A549 (cell line): ENCODE results near the gene IRF1. TPM values are rescaled to one million over a fixed set of nuclear protein-coding genes. Genes with fewer than 3 reads are reported as not detected.

Experiments
- ATAC-seq, 2 experiments: fragments of 200-7000 bp in 1 of 2; fragments of >200 bp in 1 of 2; cut with Nextera tagmentation in 1 of 2; cut with Tn5 transposase in 1 of 2; 3 replicates each; pipeline versions ENCODE4 v1.8.0 to v1.9.1; 2018 to 2020; ENCODE audit warnings: mild to moderate bottlenecking in 1 of 2, moderate library complexity in 1 of 2
- CTCF ChIA-PET: fragments of 300-600 bp; sonication (Branson Sonifier 250); formaldehyde crosslinking; extraction: SDS; loops from one replicate; lab custom pipeline; 2021; ENCODE audit warnings: antibody characterized with exemption, inconsistent platforms; lab: Yijun Ruan, JAX
- POLR2A ChIA-PET: fragments of 350-600 bp; formaldehyde crosslinking; extraction: SDS; loops from one replicate; lab custom pipeline; 2021; ENCODE audit warnings: antibody characterized with exemption, inconsistent platforms; lab: Yijun Ruan, JAX
- DNase-seq, 2 experiments: peaks; one replicate each; pipeline versions ENCODE4 v3.0.0 to v3.0.0-alpha.2; 2011 to 2016; ENCODE audit warnings: low read depth in 1 of 2, low spot score in 1 of 2
- FAIRE-seq: peaks from 2 replicates; lab custom pipeline; 2011; peaks lifted over from hg19 to GRCh38; lab: Jason Lieb, UNC
- H3K27ac ChIP-seq, 2 experiments: fragments of >200 bp; sonication (Bioruptor Twin); formaldehyde crosslinking; 3 replicates each; pipeline ENCODE4 v1.5.1; 2016 to 2017
- H3K4me1 ChIP-seq: fragments of >200 bp; sonication (Bioruptor Twin); formaldehyde crosslinking; 3 replicates; pipeline ENCODE4 v1.6.1; 2016
- H3K4me2 ChIP-seq: fragments of >200 bp; sonication (Bioruptor Twin); formaldehyde crosslinking; 3 replicates; pipeline ENCODE4 v1.6.1; 2016
- H3K4me3 ChIP-seq: fragments of >200 bp; sonication (Bioruptor Twin); formaldehyde crosslinking; 3 replicates; pipeline ENCODE4 v1.5.1; 2016
- H3K9me3 ChIP-seq: fragments of >200 bp; sonication (Bioruptor Twin); formaldehyde crosslinking; 3 replicates; pipeline ENCODE4 v1.6.1; 2016
- EHMT2 ChIP-seq: fragments of 200-600 bp; sonication (generic); IDR thresholded peaks from 2 replicates; pipeline ENCODE4 v1.6.1; 2016; ENCODE audit warnings: antibody characterized with exemption, low read depth, mild to moderate bottlenecking, moderate library complexity
- FOSL2 ChIP-seq, 2 experiments: fragments of 450-650 bp in 1 of 2; fragments of >200 bp in 1 of 2; sonication (Bioruptor Twin) in 1 of 2; formaldehyde crosslinking; IDR thresholded peaks; 2 replicates each; pipeline versions ENCODE4 v1.5.0 to v1.6.1; 2016 to 2020; ENCODE audit warnings: mild to moderate bottlenecking in 1 of 2, moderate library complexity in 1 of 2
- FOXS1 ChIP-seq: fragments of 250-450 bp; sonication (Bioruptor Pico); IDR thresholded peaks from 2 replicates; pipeline ENCODE4 v1.5.0; 2020; ENCODE audit warnings: mild to moderate bottlenecking, moderate library complexity
- GATA3 ChIP-seq: IDR thresholded peaks from 2 replicates; pipeline ENCODE4 v1.6.1; 2012; ENCODE audit warnings: borderline replicate concordance
- HOXB13 ChIP-seq: fragments of 250-450 bp; sonication (Bioruptor Pico); IDR thresholded peaks from 2 replicates; pipeline ENCODE4 v1.5.0; 2020; ENCODE audit warnings: low read depth, mild to moderate bottlenecking, moderate library complexity
- HOXB5 ChIP-seq: fragments of 250-450 bp; sonication (Bioruptor Pico); IDR thresholded peaks from 2 replicates; pipeline ENCODE4 v1.5.0; 2020; ENCODE audit warnings: mild to moderate bottlenecking, moderate library complexity
- JUN ChIP-seq, 2 experiments: fragments of >200 bp; sonication (Bioruptor Twin); formaldehyde crosslinking; IDR thresholded peaks; 2 replicates in 1 of 2; 3 replicates in 1 of 2; pipeline ENCODE4 v1.6.1; 2016 to 2017
- MAZ ChIP-seq: fragments of 150-350 bp; IDR thresholded peaks from 2 replicates; pipeline ENCODE4 v1.6.1; 2014; ENCODE audit warnings: antibody characterized with exemption, low read depth, low read length, borderline replicate concordance
- MYC ChIP-seq: IDR thresholded peaks from 2 replicates; pipeline ENCODE4 v1.6.1; 2012; ENCODE audit warnings: mild to moderate bottlenecking, inconsistent platforms, low read length, improper control_type of control experiment, borderline replicate concordance
- NPAS2 ChIP-seq: fragments of 250-450 bp; sonication (Bioruptor Pico); IDR thresholded peaks from 2 replicates; pipeline ENCODE4 v1.8.0; 2022; ENCODE audit warnings: mild to moderate bottlenecking, moderate library complexity, borderline replicate concordance
- PBX3 ChIP-seq: IDR thresholded peaks from 2 replicates; pipeline ENCODE4 v1.6.1; 2012
- RFX5 ChIP-seq: fragments of 450-650 bp; IDR thresholded peaks from 2 replicates; pipeline ENCODE4 v1.7.1; 2014; ENCODE audit warnings: antibody characterized with exemption, mild to moderate bottlenecking, moderate library complexity
- SMC3 ChIP-seq: fragments of >200 bp; sonication (Bioruptor Twin); formaldehyde crosslinking; IDR thresholded peaks from 3 replicates; pipeline ENCODE4 v1.6.1; 2018; ENCODE audit warnings: inconsistent platforms
- TP53 ChIP-seq: fragments of 250-450 bp; sonication (Bioruptor Pico); IDR thresholded peaks from 2 replicates; pipeline ENCODE4 v1.5.0; 2021; ENCODE audit warnings: mild to moderate bottlenecking, moderate library complexity
- ZFP36 ChIP-seq: fragments of 450-650 bp; IDR thresholded peaks from 2 replicates; pipeline ENCODE4 v1.6.1; 2014; ENCODE audit warnings: borderline replicate concordance; ENCODE audit not compliant: partially characterized antibody
- ZNF302 ChIP-seq: fragments of 250-450 bp; sonication (Bioruptor Pico); IDR thresholded peaks from 2 replicates; pipeline ENCODE4 v1.9.0; 2021; ENCODE audit warnings: inconsistent platforms, mild to moderate bottlenecking, moderate library complexity
- WGBS: methylation state at CpG from one replicate; pipeline ENCODE4 v1.1.6; 2017; ENCODE audit errors: missing lambda C conversion rate; 5-methylcytosine and 5-hydroxymethylcytosine counted together
- polyA plus RNA-seq, 4 experiments: library from polyadenylated mRNA; depleted of rRNA in 3 of 4; stranded (reverse); fragments of >200 nt; fragmentation: RNase III in 1 of 4; extraction: RNeasy Plus Mini Kit Qiagen cat#74134 plus additional on column Dnase treatment in 1 of 4; gene quantifications; 2 replicates in 3 of 4; 3 replicates in 1 of 4; pipeline ENCODE4 v1.2.3, GENCODE V29; 2011 to 2017
- TF ChIP-seq, protein P1 (sequence below): IDR thresholded peaks from 2 replicates; pipeline ENCODE4 v1.6.1; 2012; ENCODE audit warnings: low read depth, borderline replicate concordance
- TF ChIP-seq, protein P2 (sequence below): fragments of >200 bp; sonication (Bioruptor Twin); formaldehyde crosslinking; IDR thresholded peaks from 3 replicates; pipeline ENCODE4 v1.5.1; 2016
- TF ChIP-seq, protein P3 (sequence below): fragments of 150-350 bp; IDR thresholded peaks from 2 replicates; pipeline ENCODE4 v1.6.1; 2014; ENCODE audit warnings: low read depth, mild to moderate bottlenecking, low read length
- TF ChIP-seq, protein P4 (sequence below): fragments of 200-600 bp; sonication (generic); IDR thresholded peaks from 2 replicates; pipeline ENCODE4 v1.6.1; 2016; ENCODE audit warnings: antibody characterized with exemption, mild to moderate bottlenecking, moderate library complexity

Gene IRF1
- polyA plus RNA-seq, 2 of the 4 experiments (the other 2 are of a cell fraction): 10.9 to 13.3 TPM

- TF ChIP-seq, protein P1, sequence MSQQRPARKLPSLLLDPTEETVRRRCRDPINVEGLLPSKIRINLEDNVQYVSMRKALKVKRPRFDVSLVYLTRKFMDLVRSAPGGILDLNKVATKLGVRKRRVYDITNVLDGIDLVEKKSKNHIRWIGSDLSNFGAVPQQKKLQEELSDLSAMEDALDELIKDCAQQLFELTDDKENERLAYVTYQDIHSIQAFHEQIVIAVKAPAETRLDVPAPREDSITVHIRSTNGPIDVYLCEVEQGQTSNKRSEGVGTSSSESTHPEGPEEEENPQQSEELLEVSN: no peak
- TF ChIP-seq GATA3: no peak
Observed at GRCh38 chr5:132487095-132487428, 3.5 kb downstream of the IRF1 start (continued).

- Histone ChIP-seq H3K4me1 (peaks cover 18% of the 10 kb centered on the region), H3K9me3 (no peaks in the 10 kb centered on the region), H3K4me2 (no peak overlapping the region), H3K4me3 (no peak overlapping the region), H3K27ac (no peak overlapping the region)
- 97% methylated on average over 14 of the region's 14 CpGs for WGBS
- TF ChIP-seq, protein P2, sequence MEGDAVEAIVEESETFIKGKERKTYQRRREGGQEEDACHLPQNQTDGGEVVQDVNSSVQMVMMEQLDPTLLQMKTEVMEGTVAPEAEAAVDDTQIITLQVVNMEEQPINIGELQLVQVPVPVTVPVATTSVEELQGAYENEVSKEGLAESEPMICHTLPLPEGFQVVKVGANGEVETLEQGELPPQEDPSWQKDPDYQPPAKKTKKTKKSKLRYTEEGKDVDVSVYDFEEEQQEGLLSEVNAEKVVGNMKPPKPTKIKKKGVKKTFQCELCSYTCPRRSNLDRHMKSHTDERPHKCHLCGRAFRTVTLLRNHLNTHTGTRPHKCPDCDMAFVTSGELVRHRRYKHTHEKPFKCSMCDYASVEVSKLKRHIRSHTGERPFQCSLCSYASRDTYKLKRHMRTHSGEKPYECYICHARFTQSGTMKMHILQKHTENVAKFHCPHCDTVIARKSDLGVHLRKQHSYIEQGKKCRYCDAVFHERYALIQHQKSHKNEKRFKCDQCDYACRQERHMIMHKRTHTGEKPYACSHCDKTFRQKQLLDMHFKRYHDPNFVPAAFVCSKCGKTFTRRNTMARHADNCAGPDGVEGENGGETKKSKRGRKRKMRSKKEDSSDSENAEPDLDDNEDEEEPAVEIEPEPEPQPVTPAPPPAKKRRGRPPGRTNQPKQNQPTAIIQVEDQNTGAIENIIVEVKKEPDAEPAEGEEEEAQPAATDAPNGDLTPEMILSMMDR: no peak
- TF ChIP-seq FOSL2 (IDR thresholded peaks at IDR 0.05) (no peak), FOSL2 (CRISPR knock-in tag; IDR thresholded peaks at IDR 0.05) (no peak), JUN (IDR thresholded peaks at IDR 0.05) (no peak), FOXS1 (CRISPR knock-in tag) (no peak), HOXB13 (CRISPR knock-in tag) (no peak), EHMT2 (no peak), RFX5 (no peak), ZFP36 (no peak), PBX3 (no peak), TP53 (no peak), HOXB5 (no peak), ZNF302 (no peak), MYC (no peak)
- TF ChIP-seq, protein P3, sequence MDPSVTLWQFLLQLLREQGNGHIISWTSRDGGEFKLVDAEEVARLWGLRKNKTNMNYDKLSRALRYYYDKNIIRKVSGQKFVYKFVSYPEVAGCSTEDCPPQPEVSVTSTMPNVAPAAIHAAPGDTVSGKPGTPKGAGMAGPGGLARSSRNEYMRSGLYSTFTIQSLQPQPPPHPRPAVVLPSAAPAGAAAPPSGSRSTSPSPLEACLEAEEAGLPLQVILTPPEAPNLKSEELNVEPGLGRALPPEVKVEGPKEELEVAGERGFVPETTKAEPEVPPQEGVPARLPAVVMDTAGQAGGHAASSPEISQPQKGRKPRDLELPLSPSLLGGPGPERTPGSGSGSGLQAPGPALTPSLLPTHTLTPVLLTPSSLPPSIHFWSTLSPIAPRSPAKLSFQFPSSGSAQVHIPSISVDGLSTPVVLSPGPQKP: no peak
- POLR2A ChIA-PET: interaction anchor here (1.0 kb wide), 1 partner anchor 8 kb away, joined by 3 read pairs; no protein-coding TSS in a partner anchor
- CTCF ChIA-PET: interaction anchor here (1.3 to 4.2 kb wide), 5 partner anchors 14 to 423 kb away, joined by 3 to 11 read pairs (median 6); no protein-coding TSS in a partner anchor
- FAIRE-seq: no peak
- no peak for DNase-seq
- no peak for ATAC-seq
Observed at GRCh38 chr5:132486318-132487094, 4.1 kb downstream of the IRF1 start.

- Histone ChIP-seq H3K9me3 (no peaks in the 10 kb centered on the region), H3K27ac (no peak overlapping the region), H3K4me2 (no peak overlapping the region), H3K4me3 (no peak overlapping the region), H3K4me1 (peaks cover 14% of the 10 kb centered on the region; the same call in 2 of the 3 replicates)
- ATAC-seq (no peak), FAIRE-seq (no peak), DNase-seq (no peak)
- ChIA-PET POLR2A (interaction anchor here (0.7 to 1.0 kb wide), 2 partner anchors 8 to 14 kb away, joined by 3 to 4 read pairs; no protein-coding TSS in a partner anchor), CTCF (interaction anchor here (0.8 to 4.2 kb wide), 5 partner anchors 42 to 99 kb away, joined by 3 to 11 read pairs (median 3); no protein-coding TSS in a partner anchor)
- WGBS: 90% methylated on average over 6 of the region's 6 CpGs
- TF ChIP-seq SMC3 (no peak), NPAS2 (CRISPR knock-in tag) (no peak), MAZ (no peak)
- TF ChIP-seq, protein P2: no peak
- TF ChIP-seq, protein P4, sequence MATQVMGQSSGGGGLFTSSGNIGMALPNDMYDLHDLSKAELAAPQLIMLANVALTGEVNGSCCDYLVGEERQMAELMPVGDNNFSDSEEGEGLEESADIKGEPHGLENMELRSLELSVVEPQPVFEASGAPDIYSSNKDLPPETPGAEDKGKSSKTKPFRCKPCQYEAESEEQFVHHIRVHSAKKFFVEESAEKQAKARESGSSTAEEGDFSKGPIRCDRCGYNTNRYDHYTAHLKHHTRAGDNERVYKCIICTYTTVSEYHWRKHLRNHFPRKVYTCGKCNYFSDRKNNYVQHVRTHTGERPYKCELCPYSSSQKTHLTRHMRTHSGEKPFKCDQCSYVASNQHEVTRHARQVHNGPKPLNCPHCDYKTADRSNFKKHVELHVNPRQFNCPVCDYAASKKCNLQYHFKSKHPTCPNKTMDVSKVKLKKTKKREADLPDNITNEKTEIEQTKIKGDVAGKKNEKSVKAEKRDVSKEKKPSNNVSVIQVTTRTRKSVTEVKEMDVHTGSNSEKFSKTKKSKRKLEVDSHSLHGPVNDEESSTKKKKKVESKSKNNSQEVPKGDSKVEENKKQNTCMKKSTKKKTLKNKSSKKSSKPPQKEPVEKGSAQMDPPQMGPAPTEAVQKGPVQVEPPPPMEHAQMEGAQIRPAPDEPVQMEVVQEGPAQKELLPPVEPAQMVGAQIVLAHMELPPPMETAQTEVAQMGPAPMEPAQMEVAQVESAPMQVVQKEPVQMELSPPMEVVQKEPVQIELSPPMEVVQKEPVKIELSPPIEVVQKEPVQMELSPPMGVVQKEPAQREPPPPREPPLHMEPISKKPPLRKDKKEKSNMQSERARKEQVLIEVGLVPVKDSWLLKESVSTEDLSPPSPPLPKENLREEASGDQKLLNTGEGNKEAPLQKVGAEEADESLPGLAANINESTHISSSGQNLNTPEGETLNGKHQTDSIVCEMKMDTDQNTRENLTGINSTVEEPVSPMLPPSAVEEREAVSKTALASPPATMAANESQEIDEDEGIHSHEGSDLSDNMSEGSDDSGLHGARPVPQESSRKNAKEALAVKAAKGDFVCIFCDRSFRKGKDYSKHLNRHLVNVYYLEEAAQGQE: no peak
Observed at GRCh38 chr5:132485641-132486317, 4.8 kb downstream of the IRF1 start.
